Nephron progenitor cell (in vitro differentiated cells): Measurements from ENCODE around the gene ARHGEF18.

ENCODE experiments used
- DNase-seq: peaks from one replicate; pipeline ENCODE4 v3.0.0; 2021
- H3K27ac Mint-ChIP-seq: 2 replicates; pipeline ENCODE4 v1.8.0; 2021; ENCODE audit warnings: mild to moderate bottlenecking, moderate library complexity, mixed read lengths
- H3K27me3 Mint-ChIP-seq: 2 replicates; pipeline ENCODE4 v1.8.0; 2021; ENCODE audit warnings: mild to moderate bottlenecking, low read depth, mixed read lengths; ENCODE audit not compliant: poor library complexity
- H3K36me3 Mint-ChIP-seq: 2 replicates; pipeline ENCODE4 v1.8.0; 2021; ENCODE audit warnings: low read depth, mixed read lengths
- H3K4me1 Mint-ChIP-seq: 2 replicates; pipeline ENCODE4 v1.8.0; 2021; ENCODE audit warnings: mixed read lengths
- H3K4me3 Mint-ChIP-seq: 2 replicates; pipeline ENCODE4 v1.8.0; 2021; ENCODE audit warnings: mild to moderate bottlenecking, moderate library complexity, mixed read lengths
- H3K9me3 Mint-ChIP-seq: 2 replicates; pipeline ENCODE4 v1.8.0; 2021; ENCODE audit warnings: mild to moderate bottlenecking, moderate library complexity, mixed read lengths
- CTCF ChIP-seq: fragments of 200-600 bp; sonication (generic); IDR thresholded peaks from 2 replicates; pipeline ENCODE4 v1.5.0; 2021; ENCODE audit warnings: antibody characterized with exemption

The ARHGEF18 gene

GRCh38 chr19:7372810-7373209, 24.1 kb downstream of the ARHGEF18 start:
- Mint-ChIP-seq H3K4me3 (no peak overlapping the region), H3K27me3 (peaks cover 20% of the 10 kb centered on the region), H3K4me1 (peaks cover 6% of the 10 kb centered on the region), H3K36me3 (no peaks in the 10 kb centered on the region), H3K27ac (no peak overlapping the region), H3K9me3 (no peaks in the 10 kb centered on the region)
- DNase-seq: no peak
- no peak for TF ChIP-seq CTCF

- H3K27me3 Mint-ChIP-seq: peaks cover 23% of the 10 kb centered on the region
These were observed 25.1 kb downstream of the ARHGEF18 start for GRCh38 chr19:7373862-7374261.

GRCh38 chr19:7376151-7376852, 27.6 kb downstream of the ARHGEF18 start:
- peaks cover 18% of the 10 kb centered on the region for H3K27me3 Mint-ChIP-seq
- H3K27ac Mint-ChIP-seq: no peak overlapping the region
- no peak for DNase-seq
- no peaks in the 10 kb centered on the region for H3K9me3 Mint-ChIP-seq
- H3K4me3 Mint-ChIP-seq: no peak overlapping the region
- peaks cover 9% of the 10 kb centered on the region for H3K4me1 Mint-ChIP-seq
- no peak for TF ChIP-seq CTCF
- no peaks in the 10 kb centered on the region for H3K36me3 Mint-ChIP-seq

More at GRCh38 chr19:7373862-7374261, 25.1 kb downstream of the ARHGEF18 start:
- DNase-seq: no peak
- no peak overlapping the region for H3K27ac Mint-ChIP-seq
- no peak overlapping the region for H3K4me3 Mint-ChIP-seq
- peaks cover 1% of the 10 kb centered on the region for H3K4me1 Mint-ChIP-seq
- H3K9me3 Mint-ChIP-seq: no peaks in the 10 kb centered on the region
- no peak for TF ChIP-seq CTCF
- no peaks in the 10 kb centered on the region for H3K36me3 Mint-ChIP-seq

GRCh38 chr19:7377196-7377595, 28.5 kb downstream of the ARHGEF18 start:
- no peak overlapping the region for H3K4me3 Mint-ChIP-seq
- no peaks in the 10 kb centered on the region for H3K9me3 Mint-ChIP-seq
- no peak for DNase-seq
- no peak overlapping the region for H3K27ac Mint-ChIP-seq
- no peak for TF ChIP-seq CTCF
- H3K36me3 Mint-ChIP-seq: no peaks in the 10 kb centered on the region
- H3K4me1 Mint-ChIP-seq: peaks cover 9% of the 10 kb centered on the region
- peaks cover 16% of the 10 kb centered on the region for H3K27me3 Mint-ChIP-seq

GRCh38 chr19:7381073-7381390, 32.3 kb downstream of the ARHGEF18 start:
- H3K36me3 Mint-ChIP-seq: no peaks in the 10 kb centered on the region
- DNase-seq: no peak
- no peak overlapping the region for H3K4me3 Mint-ChIP-seq
- peaks cover 33% of the 10 kb centered on the region for H3K27me3 Mint-ChIP-seq
- no peaks in the 10 kb centered on the region for H3K9me3 Mint-ChIP-seq
- H3K4me1 Mint-ChIP-seq: peaks cover 9% of the 10 kb centered on the region
- peak overlapping the region; percentile 37 for H3K27ac Mint-ChIP-seq
- no peak for TF ChIP-seq CTCF

- no peak for TF ChIP-seq CTCF
- Mint-ChIP-seq H3K4me1 (peaks cover 9% of the 10 kb centered on the region), H3K27ac (no peak overlapping the region), H3K9me3 (no peaks in the 10 kb centered on the region), H3K4me3 (no peak overlapping the region), H3K36me3 (no peaks in the 10 kb centered on the region), H3K27me3 (peaks cover 30% of the 10 kb centered on the region)
- no peak for DNase-seq
These were observed 34.0 kb downstream of the ARHGEF18 start for GRCh38 chr19:7382694-7383093.
